Loucy (cell line): ENCODE data around the gene UQCC5.

Experiments
- EZH2phosphoT487 ChIP-seq: fragments of 200-600 bp; IDR thresholded peaks from 2 replicates; pipeline ENCODE4 v1.6.1; 2018; ENCODE audit warnings: antibody characterized with exemption, mild to moderate bottlenecking, moderate library complexity, borderline replicate concordance
- TF ChIP-seq, protein P1 (sequence below): fragments of 200-600 bp; sonication (generic); conservative IDR thresholded peaks from 2 replicates; pipeline ENCODE4 v1.5.1; 2014; ENCODE audit warnings: mild to moderate bottlenecking, antibody characterized with exemption, low read length

DNA sequence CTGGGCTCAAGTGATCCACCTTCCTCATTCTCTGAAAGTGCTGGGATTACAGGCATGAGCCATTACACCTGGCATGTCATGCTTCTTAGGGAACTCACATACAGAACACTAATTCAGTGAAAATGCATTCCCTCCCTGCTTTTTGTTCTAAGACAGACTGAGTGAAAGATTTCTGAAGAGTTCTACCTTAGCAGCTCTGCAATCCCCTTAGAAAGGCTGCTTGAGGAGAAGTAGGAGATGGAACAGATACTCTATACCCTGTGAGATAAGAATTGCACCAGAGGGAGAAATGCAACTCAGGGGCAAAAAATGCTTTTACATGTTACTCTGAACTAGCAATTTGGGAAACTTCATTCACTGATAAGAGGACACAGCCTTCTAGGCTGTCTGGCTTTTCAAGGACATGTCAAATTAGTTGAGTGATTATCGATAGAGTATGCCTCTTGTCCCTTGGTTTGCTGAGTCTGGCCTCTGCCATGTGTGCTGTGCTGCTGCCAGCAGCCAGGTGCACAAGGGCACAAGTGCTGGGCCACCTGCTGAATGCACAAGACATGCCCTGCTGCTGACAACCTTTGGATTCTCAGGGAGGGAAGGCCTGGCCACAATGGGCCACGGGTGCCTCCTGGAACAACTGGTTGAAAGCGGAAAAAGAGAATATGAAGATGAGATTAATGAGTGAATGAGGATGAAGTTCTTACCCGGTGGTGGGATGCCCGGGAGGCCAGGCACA is 17.8 kb downstream of the UQCC5 start:
- TF ChIP-seq, protein P1, sequence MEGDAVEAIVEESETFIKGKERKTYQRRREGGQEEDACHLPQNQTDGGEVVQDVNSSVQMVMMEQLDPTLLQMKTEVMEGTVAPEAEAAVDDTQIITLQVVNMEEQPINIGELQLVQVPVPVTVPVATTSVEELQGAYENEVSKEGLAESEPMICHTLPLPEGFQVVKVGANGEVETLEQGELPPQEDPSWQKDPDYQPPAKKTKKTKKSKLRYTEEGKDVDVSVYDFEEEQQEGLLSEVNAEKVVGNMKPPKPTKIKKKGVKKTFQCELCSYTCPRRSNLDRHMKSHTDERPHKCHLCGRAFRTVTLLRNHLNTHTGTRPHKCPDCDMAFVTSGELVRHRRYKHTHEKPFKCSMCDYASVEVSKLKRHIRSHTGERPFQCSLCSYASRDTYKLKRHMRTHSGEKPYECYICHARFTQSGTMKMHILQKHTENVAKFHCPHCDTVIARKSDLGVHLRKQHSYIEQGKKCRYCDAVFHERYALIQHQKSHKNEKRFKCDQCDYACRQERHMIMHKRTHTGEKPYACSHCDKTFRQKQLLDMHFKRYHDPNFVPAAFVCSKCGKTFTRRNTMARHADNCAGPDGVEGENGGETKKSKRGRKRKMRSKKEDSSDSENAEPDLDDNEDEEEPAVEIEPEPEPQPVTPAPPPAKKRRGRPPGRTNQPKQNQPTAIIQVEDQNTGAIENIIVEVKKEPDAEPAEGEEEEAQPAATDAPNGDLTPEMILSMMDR = no peak
- TF ChIP-seq EZH2phosphoT487 = no peak
